ENCODE results near the gene NOP16. TPM values are rescaled to one million over a fixed set of nuclear protein-coding genes. Genes with fewer than 3 reads are reported as not detected.
A peak's percentile ranks its signal among the peaks of the same experiment; 100 is the strongest.

NOP16 gene
- total and polyA plus RNA-seq, 2 experiments from 2014 or later: 22.9 to 64.0 TPM

DNA sequence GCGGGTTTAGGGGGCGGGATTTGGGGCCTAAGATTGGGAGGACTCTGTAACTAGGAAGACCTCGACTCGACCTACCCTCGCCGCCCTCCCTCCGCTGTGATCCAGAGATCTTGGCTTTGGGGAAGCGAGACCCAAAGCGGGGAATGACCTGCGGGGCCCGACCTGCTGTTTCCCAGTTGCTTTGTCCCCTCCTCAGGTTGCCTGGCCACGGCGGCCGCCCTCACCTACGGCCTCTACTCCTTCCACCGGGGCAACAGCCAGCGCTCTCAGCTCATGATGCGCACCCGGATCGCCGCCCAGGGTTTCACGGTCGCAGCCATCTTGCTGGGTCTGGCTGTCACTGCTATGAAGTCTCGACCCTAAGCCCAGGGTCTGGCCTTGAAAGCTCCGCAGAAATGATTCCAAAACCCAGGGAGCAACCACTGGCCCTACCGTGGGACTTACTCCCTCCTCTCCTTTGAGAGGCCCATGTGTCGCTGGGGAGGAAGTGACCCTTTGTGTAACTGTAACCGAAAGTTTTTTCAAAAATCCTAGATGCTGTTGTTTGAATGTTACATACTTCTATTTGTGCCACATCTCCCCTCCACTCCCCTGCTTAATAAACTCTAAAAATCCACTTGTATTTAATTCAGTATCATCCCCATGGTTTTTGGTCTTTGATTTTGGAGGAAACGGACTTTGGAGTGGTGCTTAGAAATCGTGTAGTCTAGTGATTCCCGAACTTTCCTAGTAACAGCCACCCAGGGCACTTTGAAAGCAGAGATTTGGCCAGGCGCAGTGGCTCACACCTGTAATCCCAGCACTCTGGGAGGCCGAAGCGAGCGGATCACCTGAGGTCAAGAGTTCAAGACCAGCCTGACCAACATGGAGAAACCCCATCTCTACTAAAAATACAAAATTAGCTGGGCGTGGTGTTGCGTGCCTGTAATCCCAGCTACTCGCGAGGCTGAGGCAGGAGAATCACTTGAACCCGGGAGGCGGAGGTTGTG lies 1.0 kb upstream of the NOP16 start:
- Histone ChIP-seq H3K79me2 (peaks cover 38% of the 10 kb centered on the region), H2AFZ (no peak overlapping the region), H3K27me3 (no peaks in the 10 kb centered on the region), H3K9me3 (ENCODE audit: low read depth) (no peaks in the 10 kb centered on the region), H4K20me1 (ENCODE audit: insufficient read depth, poor library complexity, severe bottlenecking) (no peaks in the 10 kb centered on the region), H3K9me2 (replicated peaks; ENCODE audit: insufficient read depth) (no peaks in the 10 kb centered on the region), H3K4me2 (peak overlapping the region; percentile 77), H3K4me3 (peak overlapping the region; percentile 52), H3K4me1 (ENCODE audit: insufficient read depth) (peaks cover 14% of the 10 kb centered on the region), H3K36me3 (replicated peaks; ENCODE audit: insufficient read depth, low read depth) (no peaks in the 10 kb centered on the region), H3K27ac (peak overlapping the region; percentile 94)
- TF ChIP-seq EZH2phosphoT487 (IDR thresholded peaks at IDR 0.05; ENCODE audit: low read depth, severe bottlenecking, unreplicated experiment): no peak
- no peak for TF ChIP-seq CTCF (IDR thresholded peaks at IDR 0.05; ENCODE audit: poor library complexity)
- no peak for TF ChIP-seq EZH2 (IDR thresholded peaks at IDR 0.05; ENCODE audit: borderline replicate concordance)
- no peak for DNase-seq (ENCODE audit: low spot score)
- 27% methylated on average over 38 of the region's 41 CpGs for WGBS (ENCODE audit: low lambda C conversion rate, missing lambda C conversion rate)

DNA sequence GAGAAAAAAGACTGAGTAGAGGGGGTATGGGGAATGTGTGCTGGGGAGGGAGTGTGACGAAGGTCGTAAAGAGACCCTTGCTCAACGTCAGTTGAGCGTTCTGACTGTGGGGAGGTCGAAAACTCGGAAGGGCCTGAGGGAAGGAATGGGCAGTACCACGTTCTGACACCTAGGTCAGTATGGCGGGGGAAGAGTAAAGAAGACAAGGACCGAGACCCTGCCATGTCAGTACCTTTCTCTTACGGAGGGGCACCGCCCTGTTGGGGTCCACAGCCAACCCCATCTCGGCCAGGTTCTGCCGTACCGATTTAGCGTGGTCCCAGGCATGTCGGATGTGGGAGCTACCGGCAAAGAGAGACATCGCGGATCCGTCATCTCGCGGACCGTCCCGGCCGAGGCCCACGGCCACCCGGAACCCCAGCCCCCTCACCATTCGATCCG lies 375 bp downstream of the NOP16 start:
- Histone ChIP-seq H3K36me3 (replicated peaks; ENCODE audit: insufficient read depth, low read depth) (no peaks in the 10 kb centered on the region), H3K27me3 (no peaks in the 10 kb centered on the region)

DNA sequence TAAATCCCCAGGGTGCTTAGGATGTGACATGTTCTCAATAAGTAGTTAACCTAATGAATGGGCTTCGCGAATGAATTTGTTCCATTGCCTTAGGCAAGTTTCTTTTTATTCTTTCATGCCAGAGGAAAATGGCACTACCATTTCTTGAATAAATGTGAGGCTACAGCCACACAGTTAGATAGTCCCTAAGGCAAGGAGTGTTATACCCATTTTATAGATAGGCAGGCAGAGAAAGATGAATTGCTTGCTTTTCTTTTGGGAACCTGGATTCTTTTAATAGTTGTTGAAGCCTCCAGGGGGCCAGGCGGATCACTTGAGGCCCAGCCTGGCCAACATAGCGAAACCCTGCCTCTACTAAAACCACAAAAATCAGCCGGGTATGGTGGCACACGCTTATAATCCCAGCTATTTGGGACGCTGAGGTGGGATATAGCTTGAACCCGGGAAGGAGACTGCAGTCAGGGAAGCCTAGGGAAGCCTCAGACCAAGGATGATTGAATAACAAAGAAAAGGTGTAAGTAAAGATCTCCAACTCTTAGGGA lies 943 bp downstream of the NOP16 start:
- Histone ChIP-seq H4K20me1 (ENCODE audit: insufficient read depth, poor library complexity, severe bottlenecking) (no peaks in the 10 kb centered on the region), H3K4me2 (peak overlapping the region; percentile 84), H2AFZ (no peak overlapping the region), H3K4me3 (peak overlapping the region; percentile 45), H3K4me1 (ENCODE audit: insufficient read depth) (peaks cover 14% of the 10 kb centered on the region), H3K9me2 (replicated peaks; ENCODE audit: insufficient read depth) (no peaks in the 10 kb centered on the region), H3K27ac (peak overlapping the region; percentile 62), H3K27me3 (no peaks in the 10 kb centered on the region), H3K9me3 (ENCODE audit: low read depth) (no peaks in the 10 kb centered on the region), H3K36me3 (replicated peaks; ENCODE audit: insufficient read depth, low read depth) (no peaks in the 10 kb centered on the region), H3K79me2 (peaks cover 38% of the 10 kb centered on the region)
- no peak for DNase-seq (ENCODE audit: low spot score)
- WGBS (ENCODE audit: low lambda C conversion rate, missing lambda C conversion rate): 44% methylated on average over 8 of the region's 8 CpGs
- TF ChIP-seq EZH2 (IDR thresholded peaks at IDR 0.05; ENCODE audit: borderline replicate concordance) (no peak), CTCF (IDR thresholded peaks at IDR 0.05; ENCODE audit: poor library complexity) (no peak), EZH2phosphoT487 (IDR thresholded peaks at IDR 0.05; ENCODE audit: low read depth, severe bottlenecking, unreplicated experiment) (no peak)

More for the DNA sequence above, 375 bp downstream of the NOP16 start:
- H3K9me2 ChIP-seq (replicated peaks; ENCODE audit: insufficient read depth): no peaks in the 10 kb centered on the region
- peak overlapping the region; percentile 62 for H3K27ac ChIP-seq
- no peaks in the 10 kb centered on the region for H4K20me1 ChIP-seq (ENCODE audit: insufficient read depth, poor library complexity, severe bottlenecking)
- peak; percentile 40 for DNase-seq (ENCODE audit: low spot score)
- peaks cover 38% of the 10 kb centered on the region for H3K79me2 ChIP-seq
- TF ChIP-seq EZH2phosphoT487 (IDR thresholded peaks at IDR 0.05; ENCODE audit: low read depth, severe bottlenecking, unreplicated experiment) (no peak), EZH2 (IDR thresholded peaks at IDR 0.05; ENCODE audit: borderline replicate concordance) (no peak), CTCF (IDR thresholded peaks at IDR 0.05; ENCODE audit: poor library complexity) (no peak)
- H3K4me3 ChIP-seq: peak overlapping the region; percentile 45
- WGBS (ENCODE audit: low lambda C conversion rate, missing lambda C conversion rate): 2% methylated on average over 29 of the region's 29 CpGs
- peak overlapping the region; percentile 84 for H3K4me2 ChIP-seq
- H3K4me1 ChIP-seq (ENCODE audit: insufficient read depth): peaks cover 14% of the 10 kb centered on the region
- peak overlapping the region; percentile 56 for H2AFZ ChIP-seq
- H3K9me3 ChIP-seq (ENCODE audit: low read depth): no peaks in the 10 kb centered on the region
